HG03575 (cell line): Measurements from ENCODE around the gene RGS19.
"Not testable (repeated sequence)": the region's sequence is repeated elsewhere in the genome, so short reads cannot be mapped to it uniquely, and the experiment has no call there.

Source experiments
- ATAC-seq: cut with Tn5 transposase; IDR thresholded peaks from one replicate; pipeline ENCODE4 v1.9.1; 2021; ENCODE audit not compliant: unreplicated experiment, insufficient number of reproducible peaks, low FRiP score; ENCODE audit errors: extremely low read depth

The RGS19 gene, protein sequence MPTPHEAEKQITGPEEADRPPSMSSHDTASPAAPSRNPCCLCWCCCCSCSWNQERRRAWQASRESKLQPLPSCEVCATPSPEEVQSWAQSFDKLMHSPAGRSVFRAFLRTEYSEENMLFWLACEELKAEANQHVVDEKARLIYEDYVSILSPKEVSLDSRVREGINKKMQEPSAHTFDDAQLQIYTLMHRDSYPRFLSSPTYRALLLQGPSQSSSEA

DNA sequence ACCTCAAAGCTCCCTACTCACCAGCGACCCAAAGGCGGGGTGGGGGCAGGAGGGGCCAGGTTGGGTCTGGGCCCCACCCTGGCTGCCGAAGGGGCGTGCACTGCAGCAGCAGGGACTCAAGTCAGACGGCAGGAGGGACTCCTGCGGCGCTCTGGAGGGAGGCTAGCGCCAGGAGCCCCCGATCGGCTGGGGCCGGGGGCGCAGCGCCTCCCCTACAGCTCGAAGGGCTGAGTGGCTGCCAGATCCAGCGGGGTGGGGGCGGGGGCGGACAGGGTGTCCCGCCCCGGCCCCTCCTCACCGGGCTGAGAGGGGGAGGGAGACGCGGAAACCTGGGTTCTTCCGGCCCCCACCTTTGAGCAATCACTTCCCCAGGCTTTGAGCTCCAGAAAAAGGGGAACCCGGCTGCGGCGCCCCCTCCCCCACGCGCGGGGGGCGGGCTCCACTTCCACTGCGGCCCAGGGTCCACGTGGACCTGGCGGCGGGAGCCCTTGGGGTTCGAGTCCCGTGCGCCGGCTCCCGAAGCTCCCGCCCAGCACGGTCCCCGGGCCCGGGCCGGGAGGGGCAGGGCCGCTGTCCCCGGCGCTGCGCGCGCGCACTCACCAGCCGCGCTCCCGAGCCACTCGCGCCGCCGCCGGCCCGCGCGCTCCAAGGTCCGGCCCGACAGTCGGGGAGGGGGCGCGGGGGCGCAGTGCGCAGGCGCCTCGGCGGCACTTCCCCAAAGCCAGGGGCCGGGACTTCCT lies at the start of gene RGS19:
Gene RGS19 (minus strand): TSS at position 246 of the 740 bp plus-strand sequence. CDS start 2,632 bp downstream, outside the sequence.
- ATAC-seq = no peak

DNA sequence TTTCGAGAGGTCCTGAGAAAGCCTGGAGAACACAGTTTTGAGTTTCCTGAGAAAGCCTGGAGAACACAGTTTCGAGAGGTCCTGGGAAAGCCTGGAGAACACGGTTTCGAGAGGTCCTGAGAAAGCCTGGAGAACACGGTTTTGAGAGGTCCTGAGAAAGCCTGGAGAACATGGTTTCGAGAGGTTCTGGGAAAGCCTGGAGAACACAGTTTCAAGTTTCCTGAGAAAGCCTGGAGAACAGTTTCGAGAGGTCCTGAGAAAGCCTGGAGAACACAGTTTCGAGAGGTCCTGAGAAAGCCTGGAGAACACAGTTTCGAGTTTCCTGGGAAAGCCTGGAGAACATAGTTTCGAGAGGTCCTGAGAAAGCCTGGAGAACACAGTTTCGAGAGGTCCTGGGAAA lies 44.2 kb upstream of the RGS19 start:
- not testable (repeated sequence) for ATAC-seq

DNA sequence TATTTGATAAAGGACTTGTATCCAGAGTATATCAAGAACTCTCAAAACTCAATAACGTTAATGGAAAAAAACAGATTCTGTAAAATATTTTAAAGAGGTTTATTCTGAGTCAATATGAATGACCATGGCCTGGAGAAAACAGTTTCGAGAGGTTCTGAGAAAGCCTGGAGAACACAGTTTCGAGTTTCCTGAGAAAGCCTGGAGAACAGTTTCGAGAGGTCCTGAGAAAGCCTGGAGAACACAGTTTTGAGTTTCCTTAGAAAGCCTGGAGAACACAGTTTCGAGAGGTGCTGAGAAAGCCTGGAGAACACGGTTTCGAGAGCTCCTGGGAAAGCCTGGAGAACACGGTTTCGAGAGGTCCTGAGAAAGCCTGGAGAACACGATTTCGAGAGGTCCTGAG lies 43.6 kb upstream of the RGS19 start:
- not testable (repeated sequence) for ATAC-seq

DNA sequence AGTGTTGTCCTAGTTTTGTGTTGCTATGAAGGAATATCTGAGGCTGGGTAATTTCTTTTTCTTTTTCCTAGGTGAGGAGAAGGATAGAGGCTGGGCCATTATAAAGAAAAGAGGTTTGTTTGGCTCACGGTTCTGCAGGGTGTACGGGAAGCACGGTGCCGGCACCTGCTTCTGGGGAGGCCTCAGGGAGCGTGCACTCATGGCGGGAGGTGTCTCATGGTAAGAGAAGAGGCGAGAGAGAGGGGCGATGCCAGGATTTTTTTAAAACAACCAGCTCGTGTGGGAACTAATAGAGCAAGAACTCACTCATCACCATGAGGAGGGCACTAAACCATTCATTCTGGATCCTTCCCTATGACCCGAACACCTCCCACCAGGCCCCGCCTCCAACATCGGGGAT lies 42.3 kb upstream of the RGS19 start:
- no peak for ATAC-seq

DNA sequence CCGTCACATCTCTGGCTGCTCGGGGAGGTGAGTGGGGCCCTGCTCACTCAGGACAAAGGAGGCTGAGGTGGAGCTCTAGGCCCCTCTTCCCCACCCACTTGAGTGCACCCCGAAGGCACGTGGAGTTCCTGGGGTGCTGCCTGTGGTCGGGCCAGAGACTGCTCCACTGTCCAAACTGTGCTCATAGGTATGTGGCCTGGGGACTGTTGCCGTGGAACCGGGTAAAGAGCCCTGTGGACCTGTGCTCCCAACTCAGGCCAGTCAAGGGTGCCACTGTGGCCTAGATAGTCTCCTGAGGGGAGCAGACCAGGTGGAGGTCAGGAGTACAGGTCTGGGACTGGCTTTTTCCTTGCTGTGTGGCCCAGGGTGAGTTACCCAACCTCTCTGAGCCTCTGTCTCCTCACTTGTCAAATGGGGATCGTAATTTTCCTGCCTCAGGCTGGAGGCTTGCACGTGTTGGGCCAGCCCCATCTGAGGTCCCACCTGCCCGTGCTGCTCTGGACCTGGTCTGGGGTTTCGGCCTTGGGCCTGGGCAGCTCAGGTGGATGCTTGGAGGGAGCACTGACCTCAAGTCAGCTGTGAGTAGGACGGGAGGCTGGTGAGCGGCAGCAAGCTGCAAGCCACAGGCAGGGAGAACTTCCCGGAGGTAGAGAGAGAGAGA lies 40.5 kb upstream of the RGS19 start:
- no peak for ATAC-seq

DNA sequence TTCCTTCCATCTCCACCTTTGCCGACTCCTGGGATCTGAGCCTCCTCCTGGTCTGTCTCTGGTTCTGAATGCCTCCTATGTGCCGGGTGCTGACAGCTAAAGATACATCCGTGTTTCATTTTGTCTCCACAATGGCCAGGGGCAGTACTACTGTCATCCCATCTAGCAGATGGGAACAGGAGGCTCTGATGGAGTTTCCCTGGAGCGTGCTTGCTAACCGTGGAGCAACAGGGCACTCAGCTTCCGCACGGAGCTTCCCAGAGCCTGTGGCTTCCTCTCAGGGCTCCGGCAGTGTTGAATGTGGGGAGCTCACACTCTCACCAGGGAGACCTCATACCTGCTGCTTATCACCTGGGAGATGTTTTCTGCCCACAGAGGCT lies 40.0 kb upstream of the RGS19 start:
- no peak for ATAC-seq

DNA sequence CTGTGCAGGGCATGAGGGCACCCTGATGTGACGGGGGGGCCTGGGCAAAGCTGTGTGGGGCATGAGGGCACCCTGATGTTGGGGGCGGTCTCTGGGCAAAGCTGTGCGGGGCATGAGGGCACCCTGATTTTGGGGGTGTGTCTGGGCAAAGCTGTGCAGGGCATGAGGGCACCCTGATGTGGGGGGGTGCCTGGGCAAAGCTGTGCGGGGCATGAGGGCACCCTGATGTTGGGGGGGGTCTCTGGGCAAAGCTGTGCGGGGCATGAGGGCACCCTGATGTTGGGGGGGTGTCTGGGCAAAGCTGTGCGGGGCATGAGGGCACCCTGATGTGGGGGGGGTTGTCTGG lies 38.1 kb upstream of the RGS19 start:
- ATAC-seq = not testable (repeated sequence)

DNA sequence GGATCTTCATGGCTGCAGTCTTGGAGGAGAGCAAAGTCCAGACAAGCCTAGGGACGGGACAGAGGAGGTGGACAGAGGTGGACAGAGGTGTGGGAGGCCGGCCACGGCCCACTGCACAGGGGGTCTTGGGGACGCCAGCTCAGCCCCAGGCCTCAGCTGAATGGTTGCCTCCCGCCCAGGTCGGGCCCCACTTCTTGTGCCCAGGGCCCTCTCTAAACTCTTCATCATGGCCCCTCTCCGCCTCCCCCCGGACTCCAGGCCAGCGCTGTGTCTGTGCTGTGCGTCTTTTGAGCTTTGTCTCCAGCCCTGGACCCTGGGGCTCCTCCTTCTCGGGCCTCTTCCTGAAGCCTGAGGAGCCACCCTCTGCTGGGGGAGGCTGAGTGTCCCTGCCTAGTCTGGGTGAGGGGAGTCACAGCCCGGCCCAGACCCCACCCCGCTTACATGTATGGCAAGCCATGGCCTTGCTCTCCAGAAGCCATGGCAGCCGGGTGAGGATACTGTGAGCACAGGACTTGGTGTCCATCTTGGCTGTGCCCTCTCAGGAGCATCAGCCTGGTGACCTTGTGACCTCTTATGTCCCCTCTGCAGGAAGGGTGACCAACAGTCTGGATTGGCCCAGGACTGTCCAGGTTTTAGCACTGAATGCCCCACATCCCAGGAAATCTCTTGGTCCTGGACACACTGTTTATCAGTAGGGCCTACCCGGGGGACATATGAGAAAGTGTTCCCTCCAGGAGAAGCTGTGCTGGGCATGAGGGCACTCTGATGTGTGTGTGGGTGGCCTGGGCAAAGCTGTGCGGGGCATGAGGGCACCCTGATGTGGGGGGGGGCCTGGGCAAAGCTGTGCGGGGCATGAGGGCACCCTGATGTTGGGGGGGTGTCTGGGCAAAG lies 37.5 kb upstream of the RGS19 start:
- no peak for ATAC-seq

DNA sequence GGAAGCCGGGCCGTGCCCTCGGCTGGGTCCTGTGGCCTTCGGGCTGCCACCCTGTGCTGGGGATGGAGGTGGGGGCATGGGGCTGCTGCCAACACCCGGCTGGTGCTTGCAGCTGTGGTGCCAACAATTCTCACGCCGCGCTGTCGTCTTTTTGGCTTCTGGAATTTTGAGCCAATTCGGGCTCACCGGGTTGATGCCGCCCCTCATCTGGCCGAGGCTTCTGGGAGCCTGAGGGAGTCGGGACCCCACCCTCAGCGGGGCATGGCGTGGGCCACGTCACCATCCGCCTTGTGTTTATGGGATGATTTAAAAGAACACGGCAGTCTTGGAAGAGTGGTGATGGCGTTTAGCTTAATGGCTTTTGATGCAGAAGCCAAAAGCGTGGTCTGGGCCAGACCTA lies 36.7 kb upstream of the RGS19 start:
- no peak for ATAC-seq

DNA sequence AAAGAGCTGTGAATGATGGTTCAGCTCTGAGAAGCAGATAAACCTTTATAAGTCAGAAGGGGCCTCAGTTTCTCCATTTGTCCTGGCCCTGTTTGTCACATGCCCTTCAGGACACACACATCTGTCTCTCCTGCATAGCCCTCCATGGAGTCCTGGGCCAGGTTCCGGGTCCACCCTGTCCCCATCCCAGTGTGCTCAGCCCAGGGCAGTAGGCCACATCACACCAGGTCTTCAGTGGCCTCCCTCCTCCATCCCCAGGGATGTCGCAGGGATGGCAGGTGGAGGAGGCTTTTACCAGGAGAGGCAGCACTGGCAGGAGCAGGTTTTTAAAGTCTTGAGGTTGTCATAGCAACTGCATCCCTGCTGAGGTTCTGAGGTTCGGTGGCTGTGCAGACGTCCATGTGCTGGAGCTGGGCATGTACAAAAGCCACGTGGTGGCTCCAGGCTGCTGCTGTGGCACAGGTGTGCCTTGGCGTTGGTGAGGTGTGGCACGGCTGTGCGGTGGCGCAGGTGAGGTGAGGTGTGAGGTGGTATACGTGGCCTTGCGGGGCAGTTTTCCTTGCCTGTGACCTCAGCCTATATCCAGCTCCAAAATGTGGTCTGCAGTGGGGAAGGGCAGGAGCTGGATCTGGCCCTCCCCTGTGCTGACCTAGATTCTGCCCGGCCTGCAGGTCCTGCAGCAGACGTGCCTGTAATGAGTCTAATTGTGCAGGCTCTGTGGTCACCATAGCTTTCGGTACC lies 36.0 kb upstream of the RGS19 start:
- no peak for ATAC-seq

DNA sequence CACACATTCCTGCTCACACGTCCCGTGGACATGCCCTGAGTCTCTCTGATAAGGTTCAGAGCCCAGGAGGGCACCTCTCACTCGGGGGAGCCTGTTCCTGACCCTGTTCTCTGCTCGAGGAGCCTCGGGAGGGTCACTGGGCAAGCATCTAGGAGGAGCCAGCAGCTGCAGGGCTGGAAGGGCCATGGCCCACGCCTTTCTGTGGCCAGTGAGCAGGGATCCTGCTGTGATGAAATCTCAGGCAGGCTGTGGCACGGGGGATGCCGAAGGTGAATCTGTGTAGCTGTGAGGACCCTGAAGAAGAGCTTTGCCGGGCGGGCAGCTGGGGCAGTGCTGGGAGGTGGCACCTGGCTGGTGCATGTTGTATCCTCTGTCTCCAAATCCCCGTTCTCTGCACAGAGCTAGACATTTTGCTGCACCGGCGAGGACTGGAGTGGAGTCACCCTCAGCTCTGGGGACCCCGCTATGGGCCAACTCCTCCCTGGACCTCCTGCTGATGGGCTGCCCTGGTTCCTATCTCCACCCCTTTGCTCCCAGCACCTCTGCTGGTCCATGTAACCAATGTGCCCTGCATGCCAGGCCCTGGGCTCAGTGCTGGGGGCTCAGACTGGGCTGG lies 35.1 kb upstream of the RGS19 start:
- ATAC-seq = no peak

DNA sequence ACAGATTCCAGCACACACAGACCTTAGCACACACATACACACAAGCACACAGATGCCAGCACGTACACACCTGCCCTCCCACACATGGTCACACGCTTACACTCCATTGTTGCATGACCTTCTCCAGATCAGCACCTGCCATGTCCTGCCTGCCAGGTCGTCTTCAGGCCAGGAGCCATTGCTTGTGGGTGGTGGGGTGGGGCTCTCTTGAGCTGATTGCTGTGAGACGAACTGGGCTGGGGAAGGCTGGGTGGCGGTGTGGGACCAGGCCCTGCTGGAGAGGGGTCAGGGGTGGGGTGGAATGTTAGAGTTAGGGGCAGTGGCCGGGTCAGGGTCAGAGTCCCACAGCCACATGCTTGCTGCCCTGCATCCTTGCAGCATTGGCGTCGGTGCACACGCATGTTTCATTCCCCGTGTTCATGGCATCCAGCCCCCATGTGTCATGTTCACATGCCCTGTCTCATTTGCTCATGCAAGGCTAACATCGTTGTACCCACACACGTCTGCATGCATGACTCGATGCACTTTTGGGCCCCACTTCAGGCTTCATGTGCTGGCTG lies 34.6 kb upstream of the RGS19 start:
- ATAC-seq = no peak

DNA sequence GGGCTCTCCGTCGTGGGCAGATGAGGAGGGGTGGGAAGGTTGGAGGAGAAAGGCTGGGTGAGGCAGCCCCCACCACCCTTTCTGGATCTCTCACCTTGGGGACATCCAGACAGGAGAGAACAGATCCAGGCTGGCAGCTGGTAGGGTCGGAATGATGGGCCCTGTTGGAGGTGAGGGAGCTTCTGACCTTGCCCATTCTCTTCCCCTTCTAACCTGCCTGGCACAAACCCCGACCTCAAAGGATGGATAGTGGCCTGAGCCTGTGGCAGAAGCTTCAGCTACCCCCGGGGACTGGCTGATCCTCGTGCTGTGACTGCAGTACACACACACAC lies 34.1 kb upstream of the RGS19 start:
- ATAC-seq = no peak

DNA sequence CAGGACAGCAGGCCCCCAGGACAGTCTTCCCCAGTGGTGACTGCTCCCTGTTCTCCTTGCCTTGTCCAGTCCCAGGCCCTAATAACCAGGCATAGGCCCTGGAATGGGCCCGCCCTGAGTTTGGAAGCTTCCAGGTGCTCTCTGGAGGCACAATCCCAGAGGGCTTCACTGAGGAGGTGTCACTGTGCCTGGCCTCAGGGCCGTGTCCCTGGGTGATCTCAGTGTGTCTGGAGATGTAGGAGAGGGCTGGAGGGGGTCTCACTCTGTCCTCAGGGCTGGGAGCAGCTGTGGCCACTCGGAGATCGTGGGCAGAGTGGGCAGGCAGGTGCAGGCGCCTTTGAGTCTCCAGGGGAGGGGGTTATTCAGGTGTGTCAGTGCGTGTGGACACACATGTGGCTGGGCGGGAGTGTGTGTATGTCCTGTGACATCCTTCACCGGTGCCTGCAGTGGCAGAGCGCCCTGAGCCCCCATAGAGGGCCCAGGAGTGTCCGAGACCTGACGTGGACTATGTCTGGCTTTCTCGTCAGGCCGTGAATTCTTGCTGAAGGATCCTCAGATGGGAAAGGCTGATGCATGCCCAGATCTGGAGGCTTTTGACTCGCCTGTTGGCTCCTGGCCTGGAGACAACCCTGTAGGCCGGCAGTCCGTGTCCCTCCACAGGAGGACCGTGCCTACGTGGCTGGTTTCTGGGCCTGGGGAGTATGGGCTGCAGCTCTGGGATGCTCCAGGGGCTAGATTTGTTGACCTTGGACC lies 33.5 kb upstream of the RGS19 start:
- ATAC-seq = no peak

DNA sequence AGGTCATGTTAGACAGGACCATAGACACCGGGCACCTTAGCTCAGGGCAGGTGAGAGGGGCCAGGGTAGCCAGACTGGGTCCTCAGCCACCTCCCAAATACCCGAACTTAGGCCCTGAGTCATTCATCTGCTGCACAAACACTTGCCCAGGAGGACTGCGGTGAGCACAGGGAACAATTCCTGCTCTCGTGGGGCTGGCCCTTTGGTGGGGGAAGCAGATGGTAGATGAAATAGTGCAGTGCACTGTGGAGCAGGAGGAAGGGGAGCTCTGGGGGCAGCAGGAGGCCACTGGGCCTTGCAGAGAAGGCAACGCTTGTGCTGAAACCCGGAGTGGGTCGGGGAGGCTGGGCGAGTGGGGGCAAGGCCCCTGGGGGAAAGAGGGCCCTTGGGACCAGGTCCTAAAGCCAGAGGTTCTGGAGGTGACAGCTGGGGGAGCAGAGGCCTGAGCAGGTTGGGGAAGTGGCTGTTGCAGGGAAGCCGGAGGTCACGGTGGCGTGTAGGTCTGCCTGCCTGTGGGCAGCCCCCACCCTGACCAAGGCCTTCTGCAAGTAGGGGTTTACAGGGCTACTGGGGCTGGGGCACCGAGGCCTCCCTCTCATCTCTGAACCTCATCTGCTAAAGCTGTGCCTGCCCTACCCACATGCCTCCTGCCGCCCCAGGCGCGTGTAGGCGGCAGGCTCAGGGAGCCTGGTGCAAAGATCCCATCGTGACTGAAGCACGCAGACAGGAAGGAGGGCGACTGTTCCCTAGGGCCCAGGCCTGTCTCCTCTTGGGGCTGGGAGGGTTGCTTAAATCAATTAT lies 32.7 kb upstream of the RGS19 start:
- no peak for ATAC-seq

DNA sequence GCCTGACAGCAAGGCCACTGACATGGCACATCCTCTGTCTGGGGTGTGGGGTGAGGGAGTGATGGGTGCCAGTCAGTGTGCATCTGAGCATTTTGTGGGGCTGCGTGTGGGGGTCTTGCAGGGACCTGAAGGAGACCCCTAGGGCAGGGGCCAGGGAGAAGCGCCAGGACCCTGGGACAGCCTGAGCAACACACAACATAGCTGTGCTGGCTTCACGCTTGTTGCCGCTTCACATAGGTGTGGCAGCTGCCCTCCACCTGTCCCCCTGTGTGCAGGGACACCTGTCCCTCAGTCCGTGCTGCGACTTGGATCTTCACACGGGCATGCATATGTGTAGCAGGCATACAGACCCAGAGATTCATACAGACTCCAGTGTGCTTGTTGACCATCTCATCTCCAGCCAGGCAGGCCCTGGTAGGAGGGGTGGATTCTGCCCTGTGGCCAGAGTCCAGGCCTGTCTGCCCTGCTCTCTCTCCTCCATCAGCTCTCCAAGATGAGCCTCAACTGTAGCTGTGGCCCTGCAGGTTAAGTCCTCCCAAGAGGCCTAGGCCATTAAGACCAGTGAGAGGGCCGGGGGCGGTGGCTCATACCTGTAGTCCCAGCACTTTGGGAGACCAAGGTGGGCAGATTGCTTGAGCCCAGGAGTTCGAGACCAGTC lies 31.2 kb upstream of the RGS19 start:
- ATAC-seq = no peak
